Skeletal muscle cell (primary cell): ENCODE data around the gene FSHB.
"Not testable (repeated sequence)": the region's sequence is repeated elsewhere in the genome, so short reads cannot be mapped to it uniquely, and the experiment has no call there.

Experiments used
- DNase-seq: peaks from one replicate; pipeline ENCODE4 v3.0.0-alpha.2; 2010; ENCODE audit warnings: low read depth
- H3K4me3 ChIP-seq: 2 replicates; pipeline ENCODE4 v1.5.1; 2011; ENCODE audit warnings: low read depth, mild to moderate bottlenecking, control low read depth, low read length, moderate library complexity

The FSHB gene

DNA sequence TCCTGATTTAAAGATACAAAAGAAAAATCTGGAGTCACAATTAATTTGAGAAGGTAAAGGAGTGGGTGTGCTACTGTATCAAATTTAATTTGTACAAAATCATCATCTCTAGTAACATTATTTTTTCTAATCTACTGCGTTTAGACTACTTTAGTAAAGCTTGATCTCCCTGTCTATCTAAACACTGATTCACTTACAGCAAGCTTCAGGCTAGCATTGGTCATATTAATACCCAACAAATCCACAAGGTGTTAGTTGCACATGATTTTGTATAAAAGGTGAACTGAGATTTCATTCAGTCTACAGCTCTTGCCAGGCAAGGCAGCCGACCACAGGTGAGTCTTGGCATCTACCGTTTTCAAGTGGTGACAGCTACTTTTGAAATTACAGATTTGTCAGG, at the start of gene FSHB:
Gene FSHB, plus strand, starts transcription at position 301 of the 400 bp plus-strand sequence. CDS start 889 bp downstream, outside the sequence.
- DNase-seq = no peak
- H3K4me3 ChIP-seq = no peak within 1 kb of the TSS

DNA sequence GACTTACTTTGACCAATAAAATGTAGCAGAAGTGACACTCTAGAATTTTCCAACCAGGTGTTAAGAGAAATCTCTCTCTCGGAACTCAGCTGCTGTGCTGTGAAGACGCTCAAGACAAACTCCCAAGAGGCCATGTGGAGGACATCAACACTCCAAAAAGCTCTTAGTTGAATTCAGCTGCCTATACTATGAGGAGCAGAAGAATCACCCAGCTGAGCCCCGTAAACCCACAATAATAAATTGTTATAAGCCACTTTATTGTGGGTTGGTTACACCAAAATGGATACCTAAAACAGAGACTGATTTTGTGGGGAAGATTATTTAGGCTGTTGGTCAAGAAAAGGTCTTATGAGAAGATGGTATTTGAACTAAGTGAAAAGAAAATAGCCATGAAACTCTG, 44.1 kb upstream of the FSHB start:
- no peak for DNase-seq

DNA sequence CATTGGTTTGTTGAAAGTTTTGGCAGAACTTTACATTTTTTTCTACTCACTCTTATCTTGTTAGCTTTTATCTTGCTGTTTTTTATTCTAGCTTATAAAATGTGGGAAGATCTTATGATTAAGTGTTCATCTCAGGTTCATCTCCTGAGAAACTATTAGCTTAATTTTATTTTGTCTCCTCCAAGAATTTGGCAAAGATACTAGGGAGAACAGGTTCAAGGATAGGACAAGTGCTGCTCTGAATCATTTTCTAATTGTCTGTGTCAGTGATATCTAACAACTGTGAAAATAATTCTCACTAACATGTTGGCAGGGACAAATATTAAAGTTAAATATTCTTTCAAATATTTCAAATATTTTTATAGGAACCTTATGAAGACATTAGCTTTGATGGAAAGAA, 38.2 kb upstream of the FSHB start:
- DNase-seq = no peak
- H3K4me3 ChIP-seq = no peak overlapping the region

More for the DNA sequence above, 44.1 kb upstream of the FSHB start:
- H3K4me3 ChIP-seq = no peak overlapping the region

DNA sequence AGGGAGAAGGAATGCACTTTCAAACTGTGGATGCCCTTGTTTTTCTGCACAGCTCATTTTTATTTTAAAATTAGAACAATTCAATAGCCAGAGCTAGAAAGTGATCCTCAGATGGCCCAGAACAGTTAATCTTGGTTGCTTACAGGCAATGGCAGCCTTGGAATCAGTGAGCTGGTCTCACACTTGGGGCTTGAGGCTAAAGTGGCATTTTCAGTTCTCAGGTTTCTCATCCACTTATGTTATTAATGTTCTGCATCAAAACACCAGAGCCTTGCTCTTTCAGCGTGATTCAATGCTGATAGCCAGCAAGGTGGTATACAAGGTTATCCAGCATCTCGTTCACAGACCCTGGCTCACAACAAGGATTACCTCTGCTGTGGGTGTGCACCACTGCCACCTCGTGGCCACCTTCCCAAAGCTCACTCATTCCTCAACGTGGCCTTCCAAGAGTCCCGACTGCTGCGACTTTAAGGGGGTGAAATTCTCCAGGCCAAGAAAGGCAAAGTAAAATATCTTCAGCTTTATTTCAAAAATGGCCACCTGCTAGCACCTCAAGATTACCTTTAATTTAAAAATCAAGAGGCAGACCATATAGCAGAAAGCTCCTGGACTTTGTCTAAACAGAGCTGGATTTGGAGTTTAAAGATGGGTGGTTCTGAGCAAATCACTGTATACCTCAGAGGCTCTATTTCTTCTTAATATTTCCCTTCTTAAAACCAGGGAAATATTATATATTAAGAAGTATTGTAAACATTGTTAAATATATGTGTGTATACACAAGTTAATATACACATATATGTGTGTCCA, 34.2 kb upstream of the FSHB start:
- DNase-seq = no peak
- H3K4me3 ChIP-seq = no peak overlapping the region

DNA sequence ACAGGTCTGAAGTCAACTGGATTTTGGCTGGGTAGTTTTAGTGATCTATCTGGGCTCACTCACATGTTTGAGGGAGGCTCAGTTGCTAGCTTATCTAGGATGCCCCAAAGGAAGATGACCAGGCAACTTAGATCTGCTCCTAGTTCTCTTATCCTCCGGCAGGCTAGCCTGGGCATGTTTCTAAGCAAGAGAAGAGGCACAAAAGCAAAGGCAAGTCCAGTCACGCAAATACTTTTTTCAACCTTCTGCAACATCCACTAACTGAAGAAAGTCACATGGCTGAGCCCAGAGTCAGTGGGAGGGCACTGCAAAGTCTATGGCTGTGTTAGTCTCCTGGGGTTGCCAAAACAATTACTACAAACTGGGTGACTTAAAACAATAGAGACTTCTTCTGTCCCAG, 32.9 kb upstream of the FSHB start:
- no peak overlapping the region for H3K4me3 ChIP-seq
- DNase-seq = no peak

DNA sequence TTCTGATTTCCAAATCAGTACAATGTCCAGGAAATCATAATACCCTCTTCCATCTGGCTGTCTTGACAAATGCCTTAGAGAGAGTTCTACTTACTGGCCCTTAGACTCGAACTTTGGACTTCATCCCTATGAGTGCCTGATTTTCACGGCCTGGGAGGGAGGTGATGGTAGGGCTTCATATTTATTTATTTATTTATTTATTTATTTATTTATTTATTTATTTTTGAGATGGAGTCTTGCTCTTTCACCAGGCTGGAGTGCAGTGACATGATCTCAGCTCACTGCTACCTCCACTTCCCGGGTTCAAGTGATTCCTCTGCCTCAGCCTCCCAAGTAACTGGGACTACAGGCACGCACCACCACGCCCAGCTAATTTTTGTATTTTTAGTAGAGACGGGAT, 27.8 kb upstream of the FSHB start:
- DNase-seq, H3K4me3 ChIP-seq: not testable (repeated sequence)

DNA sequence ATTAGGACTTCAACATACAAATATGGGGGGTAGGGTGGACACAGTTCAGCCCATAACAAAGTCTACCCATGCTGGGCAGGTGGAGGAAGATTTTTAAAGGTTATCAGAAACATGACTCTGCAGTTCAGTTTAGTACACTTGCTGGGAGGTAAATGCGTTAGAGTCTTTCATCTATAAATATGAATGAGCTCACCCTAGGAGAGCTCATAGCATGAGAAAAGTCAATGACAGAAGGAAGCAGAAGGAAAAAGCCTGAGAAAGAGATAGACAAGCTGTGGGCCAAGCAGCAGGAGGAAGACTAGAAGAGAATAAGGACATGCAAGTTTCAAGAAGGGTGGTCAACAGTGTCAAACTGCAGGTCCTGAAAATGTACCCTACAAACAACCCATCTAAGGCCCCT, 27.0 kb upstream of the FSHB start:
- no peak overlapping the region for H3K4me3 ChIP-seq
- no peak for DNase-seq

DNA sequence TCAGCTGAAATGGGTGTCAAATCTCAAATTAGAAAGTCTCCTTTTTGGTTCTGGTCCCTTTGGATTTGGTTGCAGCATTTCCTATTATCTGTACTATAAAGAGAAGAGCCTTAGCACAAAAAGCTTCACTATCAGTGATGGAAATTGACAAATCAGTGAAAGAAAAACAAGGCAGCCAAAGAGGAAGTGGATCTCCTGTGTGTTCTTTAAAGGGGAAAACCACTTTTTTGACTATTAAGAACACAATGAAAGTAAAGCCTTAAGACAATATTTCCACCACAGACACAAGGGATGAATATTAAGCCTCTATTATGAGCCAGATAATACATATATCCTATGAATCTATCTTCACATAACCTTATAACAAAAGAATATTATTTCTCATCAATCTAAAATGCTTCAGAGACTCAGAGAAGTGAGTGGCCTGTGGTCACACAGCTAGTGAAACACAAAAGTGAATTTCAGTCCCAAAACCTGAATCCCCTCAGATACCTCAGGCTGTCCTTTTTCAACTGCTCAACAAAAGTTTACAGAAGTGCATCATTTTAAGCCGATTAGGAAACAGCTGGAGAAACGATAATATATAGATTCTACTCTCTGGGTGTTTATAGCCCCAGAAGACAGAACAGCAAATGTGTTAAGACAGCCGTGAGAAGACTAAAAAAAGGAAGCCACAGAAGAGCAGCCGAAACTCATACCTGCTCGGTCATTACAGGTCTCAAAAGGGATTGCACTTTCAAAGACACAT, 24.4 kb upstream of the FSHB start:
- DNase-seq = no peak
- no peak overlapping the region for H3K4me3 ChIP-seq

DNA sequence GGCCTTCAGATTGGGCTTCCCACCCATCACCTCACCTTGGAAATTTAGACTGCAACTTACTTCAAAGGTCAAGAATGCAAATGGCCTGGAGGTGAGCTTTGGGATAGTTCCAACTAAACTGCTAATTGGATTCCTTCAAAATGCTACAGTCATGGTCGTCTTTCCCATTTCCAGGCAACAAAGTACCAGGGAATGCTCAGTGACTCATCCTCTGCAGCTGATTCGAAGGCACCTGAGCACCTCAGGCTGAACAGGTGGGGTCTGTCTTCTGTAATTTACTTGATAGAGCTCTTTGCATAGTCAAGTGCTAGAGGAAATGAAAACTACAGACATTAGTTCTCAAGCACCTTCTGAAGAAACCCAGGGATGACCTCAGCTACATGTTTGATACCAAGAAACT, 20.5 kb upstream of the FSHB start:
- DNase-seq = no peak
- H3K4me3 ChIP-seq = no peak overlapping the region

DNA sequence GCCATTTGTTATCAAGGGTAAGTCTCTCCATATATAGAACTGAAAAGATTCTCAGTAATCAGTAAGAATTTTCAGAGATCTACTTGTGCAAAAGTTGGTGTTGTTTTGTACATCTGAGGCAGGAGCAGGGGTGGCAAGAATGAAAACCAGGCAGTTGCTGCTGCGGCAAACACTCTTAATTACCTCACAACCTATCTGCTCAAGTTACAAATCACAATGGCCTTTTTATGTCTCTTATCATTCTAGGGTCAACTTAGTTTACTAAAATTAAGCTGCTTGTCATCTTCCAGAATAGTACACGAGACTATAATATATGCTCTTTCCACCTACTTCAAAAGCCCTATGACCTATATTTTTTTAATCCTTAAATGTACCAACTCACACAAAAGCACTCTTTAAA, 14.3 kb upstream of the FSHB start:
- H3K4me3 ChIP-seq = no peak overlapping the region
- DNase-seq = no peak

DNA sequence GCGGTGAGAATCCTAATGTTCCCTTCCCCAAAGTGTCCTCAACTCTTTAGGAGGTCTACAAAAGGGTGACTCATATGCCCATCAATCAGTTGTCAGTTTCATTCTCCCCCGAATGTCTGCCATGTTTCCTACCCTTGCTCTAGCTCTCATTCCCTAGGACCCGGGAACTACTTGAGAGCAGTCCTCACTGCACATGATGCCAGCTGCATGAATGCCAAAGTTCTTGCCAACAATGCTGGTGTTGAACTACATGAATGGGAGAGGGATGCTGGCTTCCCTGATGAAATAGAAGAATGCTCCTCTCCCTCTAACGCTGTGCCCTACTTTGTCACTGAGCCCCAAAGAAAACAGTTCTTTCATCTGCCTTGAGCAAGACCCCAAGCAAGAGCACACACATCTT, 12.5 kb upstream of the FSHB start:
- H3K4me3 ChIP-seq = no peak overlapping the region
- DNase-seq = no peak

DNA sequence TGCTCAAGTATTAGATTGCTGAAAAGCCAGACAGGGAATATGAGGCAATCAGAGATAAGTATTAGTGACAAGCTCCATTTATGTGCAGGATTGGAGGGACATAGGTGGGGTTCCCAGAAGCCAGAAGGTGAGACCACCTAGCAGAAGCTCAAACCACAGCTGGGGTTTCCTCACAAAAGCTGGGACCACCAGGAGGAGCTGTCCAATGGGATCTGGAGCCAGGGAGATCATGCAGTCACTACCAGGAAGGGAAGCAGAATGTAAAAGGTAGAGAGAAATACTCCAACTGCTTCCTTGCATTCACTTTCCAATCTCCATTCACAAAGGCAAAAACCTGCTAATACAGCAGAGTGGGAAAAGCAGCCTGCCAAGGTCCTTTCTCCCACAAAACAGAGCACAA, 5.2 kb upstream of the FSHB start:
- no peak overlapping the region for H3K4me3 ChIP-seq
- DNase-seq = no peak

DNA sequence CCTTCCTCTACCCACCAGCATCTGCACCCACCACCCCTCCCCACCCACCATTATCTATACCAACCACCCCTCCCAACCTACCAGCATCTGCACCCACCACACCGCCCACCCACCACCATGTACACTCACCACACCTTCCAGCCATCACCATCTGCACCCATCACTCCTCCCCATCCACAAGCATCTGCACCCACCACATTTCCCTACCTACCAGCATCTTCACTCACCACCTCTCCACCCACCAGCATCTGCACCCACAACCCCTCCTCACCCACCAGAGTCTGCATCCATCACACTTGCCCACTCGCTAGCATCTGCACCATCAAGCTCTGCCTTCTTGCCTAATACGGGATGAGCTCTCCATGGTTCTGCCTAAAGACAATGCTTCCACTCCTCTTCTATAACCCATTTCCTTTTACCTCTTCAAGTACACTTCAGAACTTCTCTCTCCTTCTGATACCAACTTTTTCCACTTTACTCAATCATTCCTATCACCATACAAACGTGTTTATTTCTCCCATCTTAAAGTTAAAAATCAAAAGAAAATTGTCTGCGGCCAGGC, 2.4 kb upstream of the FSHB start:
- H3K4me3 ChIP-seq = no peak overlapping the region

DNA sequence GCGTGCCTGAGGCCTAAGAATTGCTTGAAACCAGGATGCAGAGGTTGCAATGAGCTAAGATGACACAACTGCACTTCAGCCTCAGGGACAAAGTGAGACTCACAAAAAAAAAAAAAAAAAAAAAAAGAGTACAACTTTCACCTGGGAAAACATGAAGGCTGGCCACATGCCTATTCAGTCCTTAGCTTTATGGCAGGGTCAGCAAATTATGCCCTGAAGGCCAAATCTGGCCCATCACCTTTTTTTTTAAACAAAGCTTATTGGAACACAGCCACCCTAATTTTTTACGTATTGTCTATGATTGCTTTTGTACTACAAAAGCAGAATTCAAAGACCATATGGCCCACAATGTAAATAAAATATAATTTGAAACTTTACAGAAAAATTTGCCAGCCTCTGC, 8.2 kb downstream of the FSHB start:
- DNase-seq = no peak
- no peak overlapping the region for H3K4me3 ChIP-seq

More for the DNA sequence above, 2.4 kb upstream of the FSHB start:
- DNase-seq = no peak

DNA sequence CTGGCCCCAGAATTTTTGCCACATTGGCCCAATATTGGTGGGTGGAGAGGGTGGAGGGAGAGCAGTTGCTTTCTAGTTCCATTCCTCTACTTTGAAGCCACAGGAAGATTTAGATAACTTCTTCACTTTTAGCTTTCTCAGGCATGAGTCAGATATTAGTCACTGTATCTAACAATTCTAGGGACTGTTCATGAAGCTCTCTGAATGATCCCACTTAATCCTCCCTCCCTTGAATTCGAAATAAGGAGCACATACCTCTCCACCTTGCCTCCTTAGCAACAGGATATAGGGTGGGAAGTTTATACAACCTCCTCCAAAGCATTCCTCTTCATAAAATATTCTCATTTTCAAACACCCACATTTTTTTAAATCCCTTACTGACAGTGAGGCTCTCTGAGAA, 13.5 kb downstream of the FSHB start:
- DNase-seq = peak; percentile 25

DNA sequence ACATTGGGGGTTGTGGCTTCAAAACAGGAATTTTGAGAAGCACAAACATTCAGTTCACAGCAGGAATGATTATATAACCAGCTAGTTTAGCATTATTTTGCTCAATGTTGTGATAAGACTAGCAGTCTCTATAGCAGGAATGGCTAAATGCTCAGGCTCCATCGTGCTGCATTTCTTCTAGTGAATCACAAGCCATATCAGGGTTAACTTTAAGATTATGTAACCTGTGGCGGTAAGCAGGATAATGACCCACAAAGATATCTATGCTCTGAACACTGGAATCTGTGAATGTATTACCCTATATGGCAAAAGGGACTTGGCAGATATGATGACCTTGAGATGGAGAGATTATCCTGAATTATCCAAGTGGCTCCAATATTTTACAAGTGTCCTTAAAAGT, 14.8 kb downstream of the FSHB start:
- H3K4me3 ChIP-seq = no peak overlapping the region
- no peak for DNase-seq

More for the DNA sequence above, 13.5 kb downstream of the FSHB start:
- H3K4me3 ChIP-seq = no peak overlapping the region

DNA sequence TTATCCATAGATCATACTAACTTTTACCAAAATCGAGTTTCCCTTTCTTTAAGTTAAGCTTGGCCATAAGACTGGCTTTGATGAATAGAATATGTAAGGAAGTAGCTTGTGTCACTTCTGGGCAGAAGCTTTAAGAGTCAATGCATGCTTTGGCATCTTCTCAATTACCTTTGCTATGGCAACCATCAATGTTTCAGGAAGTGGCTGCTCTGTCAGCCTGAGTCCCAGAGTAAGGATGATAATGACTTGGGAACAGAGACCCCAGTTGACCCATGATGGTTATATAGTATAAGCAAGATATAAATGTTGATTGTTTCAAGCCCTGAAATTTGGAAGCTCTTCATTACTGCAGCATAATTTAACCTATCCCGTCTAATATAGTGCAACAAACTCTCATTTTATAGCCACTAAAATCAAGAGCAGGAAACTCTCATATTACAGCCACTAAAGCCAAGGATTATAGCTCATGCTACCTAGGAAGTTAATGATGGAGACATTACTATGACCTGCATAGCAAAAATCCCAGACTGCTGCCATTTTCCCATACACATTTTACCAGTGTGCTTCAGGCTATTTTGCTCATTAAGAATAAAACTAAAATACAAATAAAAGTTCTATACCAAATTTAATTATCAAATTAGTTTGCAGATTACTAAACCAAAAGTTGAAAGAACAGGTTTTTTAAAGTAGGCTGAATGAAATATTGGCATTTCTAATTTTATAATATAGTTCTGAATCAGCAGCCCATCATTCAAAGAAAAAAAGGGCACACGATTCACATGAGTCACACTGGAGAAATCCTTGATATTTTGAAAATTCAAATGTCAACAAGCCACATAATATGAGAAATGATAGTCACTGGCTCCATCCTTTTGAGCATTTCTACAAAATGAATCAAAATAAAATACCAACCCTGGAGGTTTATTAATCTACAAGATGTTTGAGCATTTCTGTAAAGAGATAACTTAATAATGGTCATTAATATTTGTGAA, 23.8 kb downstream of the FSHB start:
- DNase-seq = no peak

DNA sequence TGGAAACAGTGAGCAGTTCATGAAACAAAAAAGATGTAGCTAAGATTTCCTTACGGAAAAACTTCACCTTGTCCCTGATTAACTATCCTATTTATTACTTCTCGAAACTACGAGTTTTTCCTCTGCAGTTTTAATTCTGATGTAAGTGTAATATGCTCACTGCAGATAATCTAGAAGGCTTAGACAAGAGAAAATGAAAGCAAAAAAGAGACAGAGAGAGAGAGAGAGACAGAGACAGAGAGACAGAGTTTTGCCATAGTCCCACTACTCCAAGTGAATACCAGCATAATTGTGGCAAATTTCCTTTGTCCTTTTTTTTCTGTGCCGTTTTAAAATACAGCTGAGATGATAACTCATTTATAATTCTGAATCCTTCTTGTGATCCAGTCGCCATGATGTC, 24.8 kb downstream of the FSHB start:
- H3K4me3 ChIP-seq = no peak overlapping the region
- DNase-seq = no peak

More for the DNA sequence above, 23.8 kb downstream of the FSHB start:
- H3K4me3 ChIP-seq = no peak overlapping the region

DNA sequence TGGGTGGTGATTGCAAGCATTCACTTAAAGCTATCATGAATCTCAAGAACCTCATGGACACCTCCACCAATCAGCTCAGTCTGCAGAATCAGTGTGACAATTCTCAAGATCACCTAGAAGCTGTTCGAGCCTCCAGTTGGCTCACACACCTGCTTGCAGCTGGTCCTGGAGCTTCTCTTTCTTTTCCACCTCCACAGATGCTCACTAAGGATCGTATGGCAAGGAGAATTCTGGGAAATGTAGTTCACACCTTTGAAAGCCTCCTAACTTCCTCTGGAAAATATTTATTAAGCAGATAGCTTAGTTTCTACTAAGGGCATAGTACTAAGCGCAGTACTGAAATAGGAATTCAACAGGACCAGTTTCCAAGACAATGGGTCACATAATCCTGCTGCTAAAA, 26.2 kb downstream of the FSHB start:
- no peak for DNase-seq
- H3K4me3 ChIP-seq = no peak overlapping the region
